ENCODE data around the gene TFDP2.
"Not testable (repeated sequence)": the region's sequence is repeated elsewhere in the genome, so short reads cannot be mapped to it uniquely, and the experiment has no call there.

TFDP2 gene

GRCh38 chr3:142021127-142021526 is 128.2 kb downstream of the TFDP2 start:
- no peak for DNase-seq (ENCODE audit: low spot score)

GRCh38 chr3:142019794-142020320 is 129.5 kb downstream of the TFDP2 start:
- DNase-seq (ENCODE audit: low spot score) = no peak

GRCh38 chr3:142013993-142014392 is 135.4 kb downstream of the TFDP2 start:
- DNase-seq (ENCODE audit: low spot score) = no peak

GRCh38 chr3:142013326-142013980 is 135.9 kb downstream of the TFDP2 start:
- DNase-seq (ENCODE audit: low spot score) = no peak

- DNase-seq (ENCODE audit: low spot score) = no peak
Measured at GRCh38 chr3:142009029-142009428, 140.3 kb downstream of the TFDP2 start.

GRCh38 chr3:142007710-142008399 is 141.5 kb downstream of the TFDP2 start:
- no peak for DNase-seq (ENCODE audit: low spot score)

- not testable (repeated sequence) for DNase-seq (ENCODE audit: low spot score)
Measured at GRCh38 chr3:142004957-142005356, 144.4 kb downstream of the TFDP2 start.

GRCh38 chr3:142004025-142004424 is 145.3 kb downstream of the TFDP2 start:
- DNase-seq (ENCODE audit: low spot score) = no peak

GRCh38 chr3:142003291-142003690 is 146.1 kb downstream of the TFDP2 start:
- no peak for DNase-seq (ENCODE audit: low spot score)

GRCh38 chr3:142000325-142000870 is 148.9 kb downstream of the TFDP2 start:
- DNase-seq (ENCODE audit: low spot score) = no peak

- no peak for DNase-seq (ENCODE audit: low spot score)
Measured at GRCh38 chr3:141998669-141999290, 150.6 kb downstream of the TFDP2 start.

GRCh38 chr3:141996437-141996836 is 152.9 kb downstream of the TFDP2 start:
- DNase-seq (ENCODE audit: low spot score) = no peak

GRCh38 chr3:141994856-141995255 is 154.5 kb downstream of the TFDP2 start:
- DNase-seq (ENCODE audit: low spot score) = no peak

GRCh38 chr3:141992512-141992911 is 156.8 kb downstream of the TFDP2 start:
- DNase-seq (ENCODE audit: low spot score) = no peak

GRCh38 chr3:141986548-141987107 is 162.7 kb downstream of the TFDP2 start:
- no peak for DNase-seq (ENCODE audit: low spot score)

GRCh38 chr3:141981084-141981483 is 168.3 kb downstream of the TFDP2 start:
- DNase-seq (ENCODE audit: low spot score) = no peak

- no peak for DNase-seq (ENCODE audit: low spot score)
Measured at GRCh38 chr3:141979050-141979671, 170.2 kb downstream of the TFDP2 start.

GRCh38 chr3:141974777-141975176 is 174.6 kb downstream of the TFDP2 start:
- not testable (repeated sequence) for DNase-seq (ENCODE audit: low spot score)

GRCh38 chr3:141972399-141972798 is 176.9 kb downstream of the TFDP2 start:
- peak; percentile 78 for DNase-seq (ENCODE audit: low spot score)

GRCh38 chr3:141971571-141971970 is 177.8 kb downstream of the TFDP2 start:
- no peak for DNase-seq (ENCODE audit: low spot score)

GRCh38 chr3:141969711-141970110 is 179.6 kb downstream of the TFDP2 start:
- no peak for DNase-seq (ENCODE audit: low spot score)

GRCh38 chr3:141965471-141965870 is 183.9 kb downstream of the TFDP2 start:
- DNase-seq (ENCODE audit: low spot score) = no peak

Measured in D341Med (cell line).